HCT116 (cell line): ENCODE measurements around the gene ABL1. TPM values are rescaled to one million over a fixed set of nuclear protein-coding genes. Genes with fewer than 3 reads are reported as not detected.

Experiments
- ATAC-seq: fragments of 200-7000 bp; cut with Tn5 transposase; 2 replicates; pipeline ENCODE4 v1.9.1; 2020; ENCODE audit warnings: mild to moderate bottlenecking, moderate library complexity
- BruUV-seq: library from RNA; stranded (reverse); fragments of 400-500 nt; replicated peaks from 2 replicates; lab custom pipeline; 2021; lab: Mats Ljungman, UMichigan
- CTCF ChIA-PET: fragments of 300-600 bp; sonication (Branson Sonifier 250); formaldehyde crosslinking; loops from one replicate; lab custom pipeline; 2021; ENCODE audit warnings: antibody characterized with exemption; lab: Charles Lee
- POLR2A ChIA-PET: fragments of 300-600, 350-600 bp; sonication (Branson Sonifier 250); formaldehyde crosslinking; loops from one replicate; lab custom pipeline; 2021; ENCODE audit warnings: antibody characterized with exemption; lab: Charles Lee
- RAD21 ChIA-PET, 2 experiments: fragments of 300-600 bp; sonication (Branson Sonifier 250); formaldehyde crosslinking; loops; one replicate each; lab custom pipeline; 2023; ENCODE audit warnings: low total read pairs in 2 of 2; ENCODE audit not compliant: uncharacterized antibody in 2 of 2, unreplicated experiment in 2 of 2, low non-redundant PET in 1 of 2; lab: Charles Lee
- DNase-seq: peaks from one replicate; pipeline ENCODE4 v3.0.0-alpha.2; 2010; ENCODE audit warnings: low read depth, low spot score
- H2AFZ ChIP-seq: fragments of 200-600 bp; shearing (Covaris generic), sonication (generic); 2 replicates; pipeline ENCODE4 v1.6.1; 2017; ENCODE audit warnings: low read depth, mixed run types, mixed read lengths, antibody characterized with exemption, low read length; ENCODE audit not compliant: poor library complexity, severe bottlenecking
- H3K27ac ChIP-seq: 2 replicates; pipeline ENCODE4 v1.5.1; 2012; ENCODE audit warnings: low read depth, low read length
- H3K27me3 ChIP-seq: fragments of 200-600 bp; sonication (generic); 2 replicates; pipeline ENCODE4 v1.6.1; 2016; ENCODE audit warnings: mixed run types, low read length, mixed read lengths; ENCODE audit not compliant: insufficient read depth
- H3K36me3 ChIP-seq, 2 experiments: fragments of 200-500 bp in 1 of 2; fragments of 200-600 bp in 1 of 2; sonication (Bioruptor generic) in 1 of 2; sonication (generic) in 1 of 2; 2 replicates each; pipeline versions ENCODE4 v1.5.1 to v1.6.1; 2014 to 2016; ENCODE audit warnings: low read length in 2 of 2, inconsistent platforms in 1 of 2, mixed read lengths in 1 of 2, mixed run types in 1 of 2; ENCODE audit not compliant: insufficient read depth in 2 of 2, control insufficient read depth in 1 of 2
- H3K4me1 ChIP-seq, 2 experiments: fragments of 200-600 bp in 1 of 2; sonication (generic) in 1 of 2; 2 replicates each; pipeline versions ENCODE4 v1.5.1 to v1.6.1; 2012 to 2017; ENCODE audit warnings: low read length in 2 of 2, inconsistent platforms in 1 of 2, mild to moderate bottlenecking in 1 of 2, mixed read lengths in 1 of 2, mixed run types in 1 of 2, moderate library complexity in 1 of 2; ENCODE audit not compliant: insufficient read depth in 2 of 2, control insufficient read depth in 1 of 2
- H3K4me2 ChIP-seq: fragments of 200-600 bp; sonication (generic); 2 replicates; pipeline ENCODE4 v1.6.1; 2017; ENCODE audit warnings: mixed run types, low read length, mixed read lengths
- H3K4me3 ChIP-seq, 2 experiments: fragments of 200-600 bp in 1 of 2; sonication (generic) in 1 of 2; replicated peaks in 1 of 2; 2 replicates each; pipeline ENCODE4 v1.5.1; 2011 to 2016; ENCODE audit warnings: low read length in 2 of 2, control low read depth in 1 of 2, low read depth in 1 of 2, mild to moderate bottlenecking in 1 of 2, mixed read lengths in 1 of 2, mixed run types in 1 of 2
- H3K79me2 ChIP-seq: fragments of 200-600 bp; sonication (generic); 2 replicates; pipeline ENCODE4 v1.6.1; 2017; ENCODE audit warnings: mild to moderate bottlenecking, mixed run types, low read length, moderate library complexity, mixed read lengths; ENCODE audit not compliant: insufficient read depth
- H3K9ac ChIP-seq: fragments of 200-600 bp; sonication (generic); 2 replicates; pipeline ENCODE4 v1.6.1; 2016; ENCODE audit warnings: low read length, mixed read lengths
- H3K9me2 ChIP-seq: fragments of 200-600 bp; sonication (generic), shearing (Covaris generic); 2 replicates; pipeline ENCODE4 v1.6.1; 2017; ENCODE audit warnings: mixed run types, mild to moderate bottlenecking, moderate library complexity; ENCODE audit not compliant: insufficient read depth
- H3K9me3 ChIP-seq, 2 experiments: fragments of 200-500 bp in 1 of 2; fragments of 200-600 bp in 1 of 2; sonication (Bioruptor generic) in 1 of 2; sonication (generic) in 1 of 2; 2 replicates each; pipeline ENCODE4 v1.6.1; 2014 to 2017; ENCODE audit warnings: low read length in 2 of 2, mixed read lengths in 2 of 2, inconsistent platforms in 1 of 2, low read depth in 1 of 2, mild to moderate bottlenecking in 1 of 2, mixed run types in 1 of 2, moderate library complexity in 1 of 2; ENCODE audit not compliant: control insufficient read depth in 1 of 2, insufficient read depth in 1 of 2
- H4K20me1 ChIP-seq: fragments of 200-600 bp; sonication (generic), shearing (Covaris generic); 2 replicates; pipeline ENCODE4 v1.6.1; 2017; ENCODE audit warnings: mixed run types, mild to moderate bottlenecking, moderate library complexity; ENCODE audit not compliant: insufficient read depth
- CEBPB ChIP-seq: IDR thresholded peaks from 2 replicates; pipeline ENCODE4 v1.6.1; 2012; ENCODE audit warnings: low read depth
- EGR1 ChIP-seq: IDR thresholded peaks from 2 replicates; pipeline ENCODE4 v1.6.1; 2012; ENCODE audit warnings: low read depth
- EZH2 ChIP-seq: fragments of 200-600 bp; sonication (generic); IDR thresholded peaks from 2 replicates; pipeline ENCODE4 v1.6.1; 2017; ENCODE audit warnings: antibody characterized with exemption, mixed run types
- FOSL1 ChIP-seq: IDR thresholded peaks from 2 replicates; pipeline ENCODE4 v1.6.1; 2012; ENCODE audit warnings: low read depth
- MAX ChIP-seq: IDR thresholded peaks from 2 replicates; pipeline ENCODE4 v1.6.1; 2012
- POLR2A ChIP-seq: IDR thresholded peaks from 2 replicates; pipeline ENCODE4 v1.7.0; 2011; ENCODE audit warnings: borderline replicate concordance; ENCODE audit not compliant: insufficient read depth, insufficient read length; ENCODE audit errors: extremely low read depth
- POLR2AphosphoS5 ChIP-seq: IDR thresholded peaks from 2 replicates; pipeline ENCODE4 v1.6.1; 2011; ENCODE audit warnings: mild to moderate bottlenecking, low read depth, low read length, moderate library complexity
- REST ChIP-seq: IDR thresholded peaks from 2 replicates; pipeline ENCODE4 v1.6.1; 2012; ENCODE audit warnings: low read depth
- SP1 ChIP-seq: IDR thresholded peaks from 2 replicates; pipeline ENCODE4 v1.6.1; 2012; ENCODE audit warnings: low read depth
- YY1 ChIP-seq: IDR thresholded peaks from 2 replicates; pipeline ENCODE4 v1.6.1; 2011; ENCODE audit warnings: low read length, low read depth, moderate library complexity, mild to moderate bottlenecking; ENCODE audit not compliant: insufficient replicate concordance; ENCODE audit errors: extremely low read depth
- ZBTB33 ChIP-seq: IDR thresholded peaks from 2 replicates; pipeline ENCODE4 v1.6.1; 2011; ENCODE audit warnings: mild to moderate bottlenecking, low read length, moderate library complexity; ENCODE audit not compliant: insufficient replicate concordance; ENCODE audit errors: extremely low read depth
- ZNF274 ChIP-seq: fragments of 200-500 bp; sonication (Bioruptor generic); IDR thresholded peaks from 2 replicates; pipeline ENCODE4 v1.6.1; 2014; ENCODE audit warnings: mild to moderate bottlenecking, low read depth, low read length, inconsistent platforms
- intact Hi-C: fragments of 100-400 bp; cut with micrococcal nuclease; formaldehyde crosslinking; loops from 2 replicates; pipeline ENCODE4 v1.10.0; 2022
- total RNA-seq: library from RNA; stranded (reverse); gene quantifications from one replicate; pipeline ENCODE4 v1.2.1, GENCODE V29; 2021; ENCODE audit not compliant: unreplicated experiment

ABL1 gene
- total RNA-seq, 1 experiment from 2014 or later: 54.7 TPM

GRCh38 chr9:130904070-130905044 is 69.3 kb downstream of the ABL1 start:
- no peaks in the 10 kb centered on the region for H3K4me1 ChIP-seq
- no peaks in the 10 kb centered on the region for H3K27me3 ChIP-seq
- ATAC-seq: no peak

More at GRCh38 chr9:130904070-130905044, 69.3 kb downstream of the ABL1 start:
- no peak for DNase-seq
- POLR2A ChIA-PET: no interaction called here
- intact Hi-C loops: no loop called here
- Histone ChIP-seq H3K79me2 (no peaks in the 10 kb centered on the region), H3K9me3 (no peaks in the 10 kb centered on the region), H3K36me3 (no peaks in the 10 kb centered on the region), H3K9ac (no peak overlapping the region), H3K9me2 (no peaks in the 10 kb centered on the region), H3K27ac (no peak overlapping the region), H3K4me3 (no peak overlapping the region), H3K4me2 (no peak overlapping the region), H2AFZ (no peak overlapping the region), H4K20me1 (no peaks in the 10 kb centered on the region)
- RAD21 ChIA-PET: no interaction called here
- BruUV-seq: no TSS peak
- TF ChIP-seq ZBTB33 (no peak), MAX (no peak), EZH2 (no peak), POLR2AphosphoS5 (no peak), ZNF274 (no peak), CEBPB (no peak), YY1 (no peak), SP1 (no peak), FOSL1 (no peak), POLR2A (no peak), EGR1 (no peak), REST (no peak)
- CTCF ChIA-PET: no interaction called here
